T-helper 17 cell (primary cell): Measurements from ENCODE around the gene SYNDIG1L. TPM values are rescaled to one million over a fixed set of nuclear protein-coding genes. Genes with fewer than 3 reads are reported as not detected.

ENCODE experiments used
- ATAC-seq: fragments of 150-1000 bp; cut with Tn5 transposase; 2 replicates; pipeline ENCODE4 v1.10.0; 2021; ENCODE audit warnings: mild to moderate bottlenecking, moderate library complexity
- DNase-seq, 3 donors: peaks; one replicate each; pipeline versions ENCODE4 v3.0.0 to v3.0.0-alpha.2; 2020 to 2021
- H3K9me3 ChIP-seq: one replicate; pipeline ENCODE4 v1.7.0; 2013; ENCODE audit warnings: low read length, mild to moderate bottlenecking; ENCODE audit not compliant: control insufficient read depth, poor library complexity, severe bottlenecking
- H3K27ac Mint-ChIP-seq: one replicate; pipeline ENCODE4 v1.8.0; 2022; ENCODE audit warnings: mild to moderate bottlenecking, moderate library complexity, mixed read lengths
- H3K27me3 Mint-ChIP-seq: one replicate; pipeline ENCODE4 v1.8.0; 2022; ENCODE audit warnings: mixed read lengths
- H3K36me3 Mint-ChIP-seq: one replicate; pipeline ENCODE4 v1.8.0; 2022; ENCODE audit warnings: low read depth, mixed read lengths
- H3K4me1 Mint-ChIP-seq: one replicate; pipeline ENCODE4 v1.8.0; 2022; ENCODE audit warnings: mild to moderate bottlenecking, mixed read lengths
- H3K4me3 Mint-ChIP-seq: one replicate; pipeline ENCODE4 v1.8.0; 2022; ENCODE audit warnings: mild to moderate bottlenecking, moderate library complexity, mixed read lengths
- total RNA-seq, 4 donors: library from RNA in 2 of 4; stranded (reverse) in 2 of 4; gene quantifications; one replicate each; pipeline ENCODE4 v1.2.3 and lab custom pipeline; 2022 to 2026

SYNDIG1L gene
- total RNA-seq (not detected), total RNA-seq (lab: John Stamatoyannopoulos, UW) (0 reads per million in 2 donors)

DNA sequence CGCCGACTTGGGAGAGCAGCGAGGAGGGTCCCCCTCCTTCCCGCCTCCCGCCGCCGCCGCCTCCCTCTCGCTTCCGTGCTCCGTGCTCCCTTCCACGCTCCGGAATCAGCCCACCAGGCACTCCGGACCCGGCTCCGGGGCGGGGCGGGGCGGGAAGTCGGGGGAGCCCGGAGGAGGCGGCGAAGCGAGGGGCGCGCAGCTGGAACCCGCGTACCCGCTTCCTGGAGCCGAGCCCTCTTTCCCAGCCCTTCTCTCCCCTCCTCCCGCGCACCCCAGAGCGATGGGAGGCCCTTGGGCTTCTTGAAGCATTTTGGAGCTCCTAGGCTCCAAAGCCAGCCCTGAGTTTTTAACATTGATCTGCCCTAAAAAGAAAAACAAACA is at the start of gene SYNDIG1L:
SYNDIG1L (minus strand) TSS at position 9 of the 381 bp plus-strand sequence. CDS start 16,466 bp downstream, outside the sequence.
- no peak within 1 kb of the TSS for H3K27ac Mint-ChIP-seq
- no peaks in the 10 kb centered on the region for H3K4me1 Mint-ChIP-seq
- peaks cover 4% of the 10 kb centered on the region for H3K9me3 ChIP-seq
- H3K36me3 Mint-ChIP-seq: no peaks in the 10 kb centered on the region
- ATAC-seq: no peak
- no peak within 1 kb of the TSS for H3K4me3 Mint-ChIP-seq
- H3K27me3 Mint-ChIP-seq: peaks cover 51% of the 10 kb centered on the region
- DNase-seq: no peak

DNA sequence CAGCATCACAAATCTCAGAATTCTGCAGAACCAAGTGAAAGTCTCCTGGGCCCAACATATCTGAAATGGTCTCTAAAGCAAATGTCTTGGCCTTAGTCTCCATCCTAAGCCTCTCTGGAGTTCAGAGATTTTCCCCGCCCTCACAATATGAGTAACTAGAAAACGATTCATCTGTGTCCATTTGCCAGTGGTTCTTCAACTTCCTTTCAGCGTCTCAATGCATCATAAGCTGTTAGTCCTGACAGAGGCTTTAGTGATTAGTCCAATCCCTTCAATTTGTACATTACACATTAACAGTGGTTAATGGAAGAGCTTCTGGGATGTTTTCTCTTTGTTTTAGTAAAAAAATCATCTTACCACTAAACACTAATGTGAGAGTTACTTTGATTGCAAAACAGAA is 49.7 kb upstream of the SYNDIG1L start:
- H3K36me3 Mint-ChIP-seq: peaks cover 6% of the 10 kb centered on the region
- H3K4me3 Mint-ChIP-seq: no peak overlapping the region
- DNase-seq: no peak
- H3K9me3 ChIP-seq: no peaks in the 10 kb centered on the region
- no peaks in the 10 kb centered on the region for H3K27me3 Mint-ChIP-seq
- peaks cover 3% of the 10 kb centered on the region for H3K4me1 Mint-ChIP-seq
- no peak for ATAC-seq
- no peak overlapping the region for H3K27ac Mint-ChIP-seq

DNA sequence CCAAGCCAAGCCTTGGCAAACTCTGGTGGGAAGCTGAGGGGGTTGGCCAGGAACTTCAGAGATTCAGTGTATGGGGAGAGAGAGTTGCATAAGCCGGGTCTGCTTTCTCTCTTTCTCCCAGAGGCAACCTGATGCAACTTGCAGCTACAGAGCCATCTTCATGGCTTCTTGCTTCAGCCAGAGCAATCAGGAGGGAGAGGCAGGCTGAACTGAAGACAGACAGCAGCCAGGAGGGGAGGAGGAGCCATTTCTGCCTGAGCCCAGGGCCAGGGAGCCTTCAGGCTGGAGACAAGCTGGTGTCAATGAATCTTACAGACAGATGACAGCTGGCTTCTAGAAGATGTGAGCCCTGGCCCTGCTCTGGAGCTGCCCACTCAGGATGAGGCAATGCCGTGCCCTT is 48.4 kb upstream of the SYNDIG1L start:
- Mint-ChIP-seq H3K4me3 (no peak overlapping the region), H3K27ac (no peak overlapping the region), H3K4me1 (peaks cover 3% of the 10 kb centered on the region), H3K27me3 (no peaks in the 10 kb centered on the region), H3K36me3 (peaks cover 6% of the 10 kb centered on the region)
- ATAC-seq (no peak), DNase-seq (no peak)
- H3K9me3 ChIP-seq: no peaks in the 10 kb centered on the region

DNA sequence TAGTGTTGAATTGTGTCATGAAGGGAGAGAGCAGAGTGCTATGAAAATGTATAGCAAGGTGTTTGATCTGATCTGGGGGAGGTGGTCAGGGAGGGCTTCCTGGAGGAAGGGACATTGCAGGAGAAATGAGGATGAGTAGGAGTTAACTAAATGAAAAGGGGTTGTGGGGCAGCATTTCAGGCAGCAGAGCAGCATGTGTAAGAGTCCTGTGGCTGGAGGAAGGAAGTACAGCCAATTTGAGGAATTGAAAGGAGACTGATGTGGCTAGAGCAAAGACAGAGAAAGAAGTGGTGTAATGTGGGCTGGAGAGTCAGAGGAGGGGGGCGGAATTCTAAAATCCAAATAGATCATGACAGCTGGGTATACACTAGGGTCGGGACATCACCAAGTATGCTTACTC is 46.6 kb upstream of the SYNDIG1L start:
- H3K27ac Mint-ChIP-seq: no peak overlapping the region
- H3K4me1 Mint-ChIP-seq: peaks cover 6% of the 10 kb centered on the region
- no peaks in the 10 kb centered on the region for H3K9me3 ChIP-seq
- peaks cover 8% of the 10 kb centered on the region for H3K36me3 Mint-ChIP-seq
- no peak overlapping the region for H3K4me3 Mint-ChIP-seq
- ATAC-seq (no peak), DNase-seq (no peak)
- H3K27me3 Mint-ChIP-seq: peaks cover 7% of the 10 kb centered on the region

DNA sequence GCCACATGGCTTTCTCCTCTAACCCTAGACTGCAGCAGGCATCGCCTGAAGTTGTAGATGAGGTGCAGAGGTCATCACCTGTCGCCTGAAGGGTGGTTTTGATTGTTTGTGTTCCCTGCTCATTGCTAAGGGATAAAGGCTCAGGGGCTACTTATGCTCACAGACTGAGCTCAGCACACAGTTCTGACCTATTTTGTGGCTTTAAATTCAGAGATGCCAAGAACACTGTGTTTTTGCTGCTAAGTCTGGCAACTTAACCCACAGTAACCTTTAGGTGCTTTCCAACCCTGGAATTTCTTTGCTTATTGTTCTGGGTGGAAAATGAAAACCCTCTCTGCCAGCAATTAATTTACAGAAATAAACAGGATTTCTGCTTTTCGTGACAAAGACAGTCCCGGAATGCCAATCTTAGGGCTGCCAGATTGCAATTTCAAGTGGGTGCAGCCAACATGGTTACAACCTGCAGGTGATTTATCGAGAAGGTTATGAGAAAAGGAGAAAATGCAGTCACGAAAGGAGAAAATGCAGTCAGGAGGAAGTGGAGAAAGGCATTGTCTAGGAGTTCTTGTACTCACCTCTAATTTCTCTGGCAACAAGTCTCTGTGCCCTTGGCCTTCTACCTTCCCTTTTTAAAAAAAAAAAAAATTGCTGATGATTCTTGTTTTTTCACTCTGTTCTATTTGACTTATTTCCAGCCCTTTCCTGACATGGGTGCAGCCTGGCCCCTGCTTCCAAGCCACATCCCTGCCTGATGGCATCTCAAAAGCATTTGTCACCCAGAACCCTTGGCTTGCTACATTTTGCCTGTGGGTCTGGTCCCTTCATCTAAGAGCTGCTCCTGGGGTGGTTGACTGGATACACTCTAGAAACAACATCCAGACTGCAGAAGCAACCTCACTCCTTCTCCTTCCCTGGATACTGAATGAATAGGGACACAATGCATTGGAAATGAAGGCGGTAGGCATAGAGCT is 43.8 kb upstream of the SYNDIG1L start:
- H3K36me3 Mint-ChIP-seq: peaks cover 5% of the 10 kb centered on the region
- no peak overlapping the region for H3K27ac Mint-ChIP-seq
- ATAC-seq (no peak), DNase-seq (no peak)
- peaks cover 7% of the 10 kb centered on the region for H3K27me3 Mint-ChIP-seq
- no peaks in the 10 kb centered on the region for H3K9me3 ChIP-seq
- no peak overlapping the region for H3K4me3 Mint-ChIP-seq
- peaks cover 5% of the 10 kb centered on the region for H3K4me1 Mint-ChIP-seq

DNA sequence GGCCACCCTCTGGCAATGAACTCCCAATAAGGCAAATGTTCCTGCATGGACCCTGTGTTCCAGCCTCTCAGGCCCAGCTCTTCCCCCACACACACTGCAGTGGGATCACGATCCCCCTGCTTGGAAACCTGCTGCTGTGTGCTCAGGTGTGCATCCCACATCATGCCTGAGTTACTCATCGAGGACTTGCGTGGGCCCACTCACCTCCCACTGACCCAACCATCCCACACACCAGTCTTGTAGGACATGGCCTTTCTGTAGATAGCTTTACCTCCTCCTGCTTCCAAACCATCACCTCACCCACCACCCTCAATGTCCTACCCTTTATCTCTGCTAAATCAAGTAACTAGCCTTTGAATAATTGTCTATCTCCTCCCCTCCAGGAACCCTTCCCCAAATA is 42.5 kb upstream of the SYNDIG1L start:
- H3K27ac Mint-ChIP-seq: peak overlapping the region; percentile 57

DNA sequence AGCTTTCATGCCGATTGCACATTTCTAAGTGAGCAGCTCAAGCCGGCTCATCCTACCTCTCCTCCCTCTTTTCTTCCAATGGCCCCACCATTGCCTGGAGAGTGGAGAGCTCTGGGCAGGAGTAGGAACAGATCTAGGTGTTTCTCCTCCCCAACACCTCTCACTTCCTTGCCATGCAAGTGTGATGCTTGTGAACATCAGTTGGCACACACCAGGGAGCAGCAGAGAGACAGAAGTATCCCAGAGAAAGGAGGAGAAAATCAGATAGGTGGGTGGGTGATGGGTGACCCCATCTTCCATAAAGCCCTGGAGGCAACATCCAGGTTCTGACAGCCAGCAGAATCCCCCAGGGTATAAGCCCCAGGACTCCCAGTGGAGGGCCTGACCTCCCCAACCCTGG is 39.3 kb upstream of the SYNDIG1L start:
- DNase-seq (no peak), ATAC-seq (no peak)
- Mint-ChIP-seq H3K27me3 (peaks cover 31% of the 10 kb centered on the region), H3K27ac (no peak overlapping the region), H3K4me3 (no peak overlapping the region), H3K36me3 (peaks cover 6% of the 10 kb centered on the region), H3K4me1 (peaks cover 5% of the 10 kb centered on the region)
- no peaks in the 10 kb centered on the region for H3K9me3 ChIP-seq

More for the DNA sequence above, 42.5 kb upstream of the SYNDIG1L start:
- ATAC-seq: no peak
- peaks cover 5% of the 10 kb centered on the region for H3K4me1 Mint-ChIP-seq
- DNase-seq: no peak
- no peaks in the 10 kb centered on the region for H3K9me3 ChIP-seq
- H3K36me3 Mint-ChIP-seq: peaks cover 5% of the 10 kb centered on the region
- no peak overlapping the region for H3K4me3 Mint-ChIP-seq
- H3K27me3 Mint-ChIP-seq: peaks cover 12% of the 10 kb centered on the region

DNA sequence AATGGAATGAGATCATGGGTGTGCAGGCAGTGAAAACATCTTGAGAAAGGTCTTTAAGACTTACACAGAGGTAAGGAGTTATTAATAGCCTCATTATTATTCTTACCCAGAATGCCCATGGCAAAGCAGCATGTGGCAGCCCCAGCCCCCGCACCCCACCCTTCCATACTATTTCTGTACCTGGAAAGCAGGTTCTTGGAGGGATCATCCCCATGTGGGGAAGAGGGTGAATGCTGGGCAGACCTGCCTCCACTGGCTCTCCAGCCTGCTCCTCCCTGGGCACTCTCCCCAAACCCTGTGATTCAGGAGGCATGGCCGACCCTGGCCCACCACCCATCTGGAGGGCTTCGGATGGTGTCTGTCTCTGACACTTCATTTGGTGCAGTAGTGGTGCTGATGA is 38.8 kb upstream of the SYNDIG1L start:
- ATAC-seq (no peak), DNase-seq (no peak)
- peaks cover 36% of the 10 kb centered on the region for H3K27me3 Mint-ChIP-seq
- H3K36me3 Mint-ChIP-seq: peaks cover 8% of the 10 kb centered on the region
- no peak overlapping the region for H3K4me3 Mint-ChIP-seq
- peaks cover 8% of the 10 kb centered on the region for H3K4me1 Mint-ChIP-seq
- no peak overlapping the region for H3K27ac Mint-ChIP-seq
- H3K9me3 ChIP-seq: no peaks in the 10 kb centered on the region

DNA sequence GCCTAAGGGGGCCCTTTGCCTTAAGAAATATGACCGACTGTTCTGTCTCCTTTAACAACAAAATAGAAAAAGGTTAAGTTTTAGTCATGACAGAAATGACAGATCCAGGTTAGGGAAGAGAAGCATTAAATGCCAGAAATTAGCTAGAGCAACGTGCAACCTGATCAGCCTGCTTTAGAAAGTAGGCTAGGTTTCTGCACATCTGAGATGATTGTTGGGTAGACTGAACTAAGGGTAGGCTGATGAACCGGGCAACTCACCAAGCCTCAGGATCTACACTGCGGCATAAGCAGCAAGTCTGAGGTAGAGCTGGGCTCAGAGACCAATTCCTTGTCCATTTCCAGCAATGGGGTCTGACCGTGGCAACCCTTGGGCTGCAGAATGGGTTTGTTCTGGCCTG is 37.7 kb upstream of the SYNDIG1L start:
- DNase-seq (no peak), ATAC-seq (no peak)
- Mint-ChIP-seq H3K4me1 (peaks cover 6% of the 10 kb centered on the region), H3K36me3 (peaks cover 6% of the 10 kb centered on the region), H3K27ac (no peak overlapping the region), H3K27me3 (peaks cover 43% of the 10 kb centered on the region), H3K4me3 (no peak overlapping the region)
- no peaks in the 10 kb centered on the region for H3K9me3 ChIP-seq

DNA sequence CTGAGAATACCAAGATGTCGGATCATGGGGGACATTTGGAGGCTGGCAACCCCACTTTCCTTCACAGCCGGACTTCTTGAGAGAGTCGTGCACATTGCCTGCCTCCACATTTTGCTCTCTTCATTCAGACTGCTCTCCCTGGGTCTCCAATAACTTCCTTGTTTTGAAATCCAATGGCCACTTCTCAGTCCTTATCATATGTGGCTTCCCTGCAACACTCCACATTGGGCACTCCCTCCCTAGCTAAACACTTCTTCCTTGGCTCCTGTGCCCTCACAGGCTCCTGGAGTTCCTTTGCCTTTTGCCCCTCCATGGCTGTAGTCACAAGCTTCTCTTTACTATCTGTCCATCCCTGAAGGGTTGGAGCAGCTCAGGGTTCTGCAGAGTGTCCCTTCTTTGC is 37.0 kb upstream of the SYNDIG1L start:
- H3K36me3 Mint-ChIP-seq: peaks cover 6% of the 10 kb centered on the region
- ATAC-seq: no peak
- H3K4me3 Mint-ChIP-seq: no peak overlapping the region
- no peaks in the 10 kb centered on the region for H3K9me3 ChIP-seq
- no peak overlapping the region for H3K27ac Mint-ChIP-seq
- peaks cover 4% of the 10 kb centered on the region for H3K4me1 Mint-ChIP-seq
- H3K27me3 Mint-ChIP-seq: peaks cover 42% of the 10 kb centered on the region
- DNase-seq: no peak

DNA sequence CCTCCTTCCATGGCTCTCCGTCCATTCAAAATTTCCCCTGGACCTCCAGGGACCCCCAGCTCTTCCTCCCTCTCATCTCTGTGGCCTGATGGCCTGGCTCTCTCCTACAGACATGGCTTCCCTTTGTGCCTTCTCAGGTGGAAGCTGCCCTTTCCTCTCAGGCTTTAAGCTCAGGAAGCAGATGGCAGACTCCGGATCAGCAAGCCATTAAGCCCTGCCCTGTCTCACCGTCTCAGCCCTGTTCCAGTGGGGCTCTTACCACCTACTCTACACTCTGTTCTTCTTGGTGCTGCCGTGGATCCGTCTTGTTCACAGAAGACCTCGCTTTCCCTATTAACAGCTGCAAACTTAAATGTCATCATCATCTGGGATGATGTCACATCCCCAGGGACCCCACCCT is 34.0 kb upstream of the SYNDIG1L start:
- Mint-ChIP-seq H3K4me1 (peaks cover 5% of the 10 kb centered on the region), H3K27me3 (peaks cover 60% of the 10 kb centered on the region), H3K4me3 (no peak overlapping the region), H3K27ac (no peak overlapping the region), H3K36me3 (peaks cover 6% of the 10 kb centered on the region)
- H3K9me3 ChIP-seq: no peaks in the 10 kb centered on the region
- ATAC-seq: no peak
- DNase-seq: no peak

DNA sequence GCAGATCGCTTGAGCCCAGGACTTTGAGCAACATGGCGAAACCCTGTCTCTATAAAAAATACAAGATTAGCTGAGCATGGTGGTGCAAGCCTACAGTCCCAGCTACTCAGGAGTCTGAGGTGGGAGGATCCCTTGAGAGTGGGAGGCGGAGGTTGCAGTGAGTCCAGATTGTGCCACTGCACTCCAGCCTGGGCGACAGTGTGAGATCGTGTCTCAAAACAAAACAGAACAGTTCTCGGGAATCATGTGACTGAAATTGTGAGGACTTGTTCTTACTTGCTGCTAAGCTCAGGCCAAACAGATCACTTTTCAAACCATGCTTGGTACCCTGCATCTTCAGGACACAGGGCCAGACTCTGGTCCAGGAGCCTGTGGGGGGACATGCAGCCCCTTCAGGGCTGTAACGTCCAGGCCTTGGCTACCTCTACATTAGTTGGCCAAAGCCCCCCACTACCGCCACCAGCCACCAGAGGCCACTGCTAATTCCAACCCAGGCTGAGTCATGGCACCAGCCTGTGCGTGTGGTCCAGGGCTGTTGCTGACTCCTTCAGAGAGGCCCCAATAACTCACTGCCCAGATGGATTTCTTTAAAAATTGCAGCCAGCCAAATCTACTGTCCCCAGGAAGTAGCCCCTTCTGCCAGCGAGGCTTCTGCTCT is 33.4 kb upstream of the SYNDIG1L start:
- no peak for DNase-seq
- H3K36me3 Mint-ChIP-seq: peaks cover 6% of the 10 kb centered on the region
- ATAC-seq: no peak
- H3K4me3 Mint-ChIP-seq: no peak overlapping the region
- H3K4me1 Mint-ChIP-seq: peaks cover 5% of the 10 kb centered on the region
- peaks cover 60% of the 10 kb centered on the region for H3K27me3 Mint-ChIP-seq
- H3K9me3 ChIP-seq: no peaks in the 10 kb centered on the region
- H3K27ac Mint-ChIP-seq: no peak overlapping the region

DNA sequence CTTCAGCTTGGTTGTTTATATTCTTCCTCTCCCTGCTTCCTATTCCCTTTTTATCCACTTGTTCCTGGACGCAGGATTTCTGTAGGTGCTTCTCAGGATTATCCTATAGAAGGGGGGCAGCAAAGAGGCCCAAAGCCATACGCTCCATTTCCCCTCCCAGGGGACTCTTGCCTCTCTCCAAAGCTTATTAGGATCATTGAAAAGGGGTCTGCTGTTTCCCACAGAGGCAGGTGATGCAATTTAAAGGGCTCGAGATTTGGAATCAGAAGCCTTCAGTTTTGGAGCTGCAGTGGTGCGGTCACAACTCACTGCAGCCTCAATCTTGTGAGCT is 31.5 kb upstream of the SYNDIG1L start:
- H3K27ac Mint-ChIP-seq: no peak overlapping the region
- peaks cover 45% of the 10 kb centered on the region for H3K27me3 Mint-ChIP-seq
- H3K9me3 ChIP-seq: no peaks in the 10 kb centered on the region
- no peak overlapping the region for H3K4me3 Mint-ChIP-seq
- ATAC-seq (no peak), DNase-seq (no peak)
- peaks cover 4% of the 10 kb centered on the region for H3K36me3 Mint-ChIP-seq
- peaks cover 5% of the 10 kb centered on the region for H3K4me1 Mint-ChIP-seq
